Suprapubic skin (tissue), 4 donors: ENCODE results near the gene FAM161A. TPM values are rescaled to one million over a fixed set of nuclear protein-coding genes. Genes with fewer than 3 reads are reported as not detected.

Source experiments
- DNase-seq, 2 donors: peaks; one replicate each; pipeline ENCODE4 v3.0.0-alpha.2; 2019; ENCODE audit warnings: low spot score in 2 of 2
- H3K27ac ChIP-seq: fragments of 200-600 bp; sonication (generic); one replicate; pipeline ENCODE4 v1.5.1; 2019
- H3K27me3 ChIP-seq: fragments of 200-600 bp; sonication (generic); one replicate; pipeline ENCODE4 v1.5.1; 2019
- H3K36me3 ChIP-seq: fragments of 200-600 bp; sonication (generic); one replicate; pipeline ENCODE4 v1.5.1; 2019
- H3K4me1 ChIP-seq: fragments of 200-600 bp; sonication (generic); one replicate; pipeline ENCODE4 v1.5.1; 2019
- H3K4me3 ChIP-seq: fragments of 200-600 bp; sonication (generic); one replicate; pipeline ENCODE4 v1.5.1; 2019; ENCODE audit warnings: mild to moderate bottlenecking
- H3K9me3 ChIP-seq: fragments of 200-600 bp; sonication (generic); one replicate; pipeline ENCODE4 v1.5.1; 2019
- EP300 ChIP-seq: sonication (generic); formaldehyde crosslinking; IDR thresholded peaks from one replicate; pipeline ENCODE4 v1.6.1; 2017; ENCODE audit warnings: antibody characterized with exemption
- POLR2A ChIP-seq, 2 donors: fragments of 450-650 bp; IDR thresholded peaks; one replicate each; pipeline ENCODE4 v1.6.1; 2017; ENCODE audit warnings: antibody characterized with exemption in 2 of 2, mild to moderate bottlenecking in 2 of 2, moderate library complexity in 2 of 2
- POLR2AphosphoS5 ChIP-seq, 3 donors: sonication (generic); formaldehyde crosslinking; IDR thresholded peaks; one replicate each; pipeline ENCODE4 v1.6.1; 2017; ENCODE audit warnings: antibody characterized with exemption in 3 of 3
- WGBS: methylation state at CpG from one replicate; pipeline ENCODE4 v1.1.5; 2018; 5-methylcytosine and 5-hydroxymethylcytosine counted together
- total RNA-seq, 4 donors: library from RNA; depleted of rRNA; stranded (reverse); fragments of >200 nt; gene quantifications; one replicate each; pipeline ENCODE4 v1.1.0, GENCODE V29; 2016
- TF ChIP-seq, protein P1 (sequence below), 2 donors: fragments of 200-600 bp in 1 of 2; fragments of 450-650 bp in 1 of 2; sonication (generic) in 1 of 2; IDR thresholded peaks; one replicate each; pipeline ENCODE4 v1.5.1; 2016 to 2019; ENCODE audit warnings: antibody characterized with exemption in 2 of 2, mild to moderate bottlenecking in 1 of 2, moderate library complexity in 1 of 2

Gene FAM161A, protein sequence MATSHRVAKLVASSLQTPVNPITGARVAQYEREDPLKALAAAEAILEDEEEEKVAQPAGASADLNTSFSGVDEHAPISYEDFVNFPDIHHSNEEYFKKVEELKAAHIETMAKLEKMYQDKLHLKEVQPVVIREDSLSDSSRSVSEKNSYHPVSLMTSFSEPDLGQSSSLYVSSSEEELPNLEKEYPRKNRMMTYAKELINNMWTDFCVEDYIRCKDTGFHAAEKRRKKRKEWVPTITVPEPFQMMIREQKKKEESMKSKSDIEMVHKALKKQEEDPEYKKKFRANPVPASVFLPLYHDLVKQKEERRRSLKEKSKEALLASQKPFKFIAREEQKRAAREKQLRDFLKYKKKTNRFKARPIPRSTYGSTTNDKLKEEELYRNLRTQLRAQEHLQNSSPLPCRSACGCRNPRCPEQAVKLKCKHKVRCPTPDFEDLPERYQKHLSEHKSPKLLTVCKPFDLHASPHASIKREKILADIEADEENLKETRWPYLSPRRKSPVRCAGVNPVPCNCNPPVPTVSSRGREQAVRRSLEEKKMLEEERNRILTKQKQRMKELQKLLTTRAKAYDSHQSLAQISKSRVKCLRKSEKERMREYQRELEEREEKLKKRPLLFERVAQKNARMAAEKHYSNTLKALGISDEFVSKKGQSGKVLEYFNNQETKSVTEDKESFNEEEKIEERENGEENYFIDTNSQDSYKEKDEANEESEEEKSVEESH
- total RNA-seq, result 1 to 10 TPM; 1.1 to 3.8 (median 2.0) TPM

DNA sequence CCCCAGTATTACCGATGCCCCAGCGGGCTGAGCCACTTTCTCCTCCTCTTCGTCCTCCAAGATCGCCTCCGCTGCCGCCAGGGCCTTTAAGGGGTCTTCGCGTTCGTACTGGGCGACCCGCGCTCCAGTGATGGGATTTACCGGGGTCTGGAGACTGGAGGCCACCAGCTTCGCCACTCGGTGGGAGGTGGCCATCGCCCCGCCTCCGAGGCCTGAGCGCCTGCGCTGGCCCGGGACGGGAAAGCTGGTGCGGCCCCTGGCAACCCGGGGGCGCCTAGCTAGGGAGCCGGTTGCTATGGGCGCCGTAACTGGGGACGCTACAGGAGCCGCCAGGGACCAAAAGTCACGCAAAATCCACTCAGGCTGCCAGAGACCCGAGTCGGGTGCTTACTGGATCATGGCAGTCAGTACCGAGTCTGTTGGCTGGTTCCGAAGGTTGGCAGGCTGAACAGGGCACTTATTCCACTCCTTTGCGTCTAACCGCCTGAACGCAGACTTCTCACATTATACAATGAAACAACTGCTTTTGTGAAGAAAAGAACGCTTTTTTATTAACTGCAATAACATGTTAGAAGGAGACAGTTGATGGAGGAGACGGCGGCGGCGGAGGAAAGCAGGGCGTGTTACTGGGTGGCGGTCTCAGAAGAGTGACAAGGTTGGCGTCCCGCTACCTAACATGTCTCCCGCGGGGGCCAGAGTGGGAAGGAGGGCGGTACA, at the start of gene FAM161A:
Gene FAM161A, minus strand, starts transcription at position 214 of the 717 bp plus-strand sequence. Its CDS starts 19 bp downstream, at position 195.
- TF ChIP-seq POLR2A (IDR thresholded peaks at IDR 0.05) (no peak), EP300 (no peak), POLR2AphosphoS5 (IDR thresholded peaks at IDR 0.05) (no peak)
- TF ChIP-seq, protein P1, sequence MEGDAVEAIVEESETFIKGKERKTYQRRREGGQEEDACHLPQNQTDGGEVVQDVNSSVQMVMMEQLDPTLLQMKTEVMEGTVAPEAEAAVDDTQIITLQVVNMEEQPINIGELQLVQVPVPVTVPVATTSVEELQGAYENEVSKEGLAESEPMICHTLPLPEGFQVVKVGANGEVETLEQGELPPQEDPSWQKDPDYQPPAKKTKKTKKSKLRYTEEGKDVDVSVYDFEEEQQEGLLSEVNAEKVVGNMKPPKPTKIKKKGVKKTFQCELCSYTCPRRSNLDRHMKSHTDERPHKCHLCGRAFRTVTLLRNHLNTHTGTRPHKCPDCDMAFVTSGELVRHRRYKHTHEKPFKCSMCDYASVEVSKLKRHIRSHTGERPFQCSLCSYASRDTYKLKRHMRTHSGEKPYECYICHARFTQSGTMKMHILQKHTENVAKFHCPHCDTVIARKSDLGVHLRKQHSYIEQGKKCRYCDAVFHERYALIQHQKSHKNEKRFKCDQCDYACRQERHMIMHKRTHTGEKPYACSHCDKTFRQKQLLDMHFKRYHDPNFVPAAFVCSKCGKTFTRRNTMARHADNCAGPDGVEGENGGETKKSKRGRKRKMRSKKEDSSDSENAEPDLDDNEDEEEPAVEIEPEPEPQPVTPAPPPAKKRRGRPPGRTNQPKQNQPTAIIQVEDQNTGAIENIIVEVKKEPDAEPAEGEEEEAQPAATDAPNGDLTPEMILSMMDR (IDR thresholded peaks at IDR 0.05), result no peak
- Histone ChIP-seq H3K9me3 (no peaks in the 10 kb centered on the region), H3K27me3 (no peaks in the 10 kb centered on the region), H3K27ac (peak within 1 kb of the TSS; percentile 82), H3K4me3 (peak within 1 kb of the TSS; percentile 81), H3K36me3 (no peaks in the 10 kb centered on the region), H3K4me1 (peaks cover 19% of the 10 kb centered on the region)
- 1% methylated on average over 28 of the region's 50 CpGs for WGBS
- DNase-seq, result peak; percentile 85 to 88

DNA sequence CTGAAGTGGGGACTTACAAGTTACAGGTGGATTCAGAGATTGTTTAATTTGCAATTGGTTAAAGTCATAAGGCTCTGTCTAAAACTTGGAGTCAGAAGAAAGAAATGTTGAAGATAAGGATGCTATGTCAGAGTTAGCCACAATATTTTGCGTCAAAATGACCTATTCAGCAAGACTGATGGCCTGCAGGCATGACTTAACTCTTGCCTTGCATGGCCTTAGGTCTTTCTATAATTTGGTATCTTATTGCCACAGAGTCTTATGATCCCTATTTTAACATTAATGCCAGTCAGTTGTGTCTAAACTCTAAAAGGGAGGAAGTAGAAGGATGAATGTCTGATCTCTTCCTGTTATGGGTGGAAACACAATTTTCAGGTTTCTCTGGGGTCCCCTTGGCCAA, 46.4 kb upstream of the FAM161A start:
- Histone ChIP-seq H3K27me3 (no peaks in the 10 kb centered on the region), H3K4me1 (peaks cover 6% of the 10 kb centered on the region), H3K27ac (no peak overlapping the region), H3K4me3 (no peak overlapping the region), H3K9me3 (no peaks in the 10 kb centered on the region), H3K36me3 (no peaks in the 10 kb centered on the region)
- DNase-seq, result no peak
- 58% methylated on average over 1 of the region's 1 CpG for WGBS
- TF ChIP-seq, protein P1 (IDR thresholded peaks at IDR 0.05), result no peak
- TF ChIP-seq POLR2AphosphoS5 (IDR thresholded peaks at IDR 0.05), result no peak
- TF ChIP-seq POLR2A (IDR thresholded peaks at IDR 0.05), result no peak
- no peak for TF ChIP-seq EP300

DNA sequence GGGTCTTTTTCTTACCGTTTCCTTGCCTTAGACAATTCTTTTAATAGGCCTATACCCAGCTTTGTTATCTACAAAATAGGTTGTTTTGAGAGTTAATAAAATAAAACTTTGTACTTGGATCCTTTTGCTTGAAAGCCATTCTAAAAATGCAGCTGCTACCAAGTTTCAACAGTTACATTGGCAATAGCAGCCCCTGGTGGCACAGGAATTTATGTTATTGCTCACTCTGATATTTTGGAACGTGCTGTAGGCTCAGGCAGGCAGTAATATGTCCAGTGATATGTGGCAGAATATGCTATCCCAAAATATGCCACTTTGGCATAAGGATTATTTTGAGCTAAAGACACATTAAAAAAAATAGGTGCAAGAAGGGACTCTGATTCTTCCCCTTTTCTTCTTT, 45.0 kb upstream of the FAM161A start:
- Histone ChIP-seq H3K27ac (no peak overlapping the region), H3K36me3 (no peaks in the 10 kb centered on the region), H3K4me1 (no peaks in the 10 kb centered on the region), H3K9me3 (no peaks in the 10 kb centered on the region), H3K4me3 (no peak overlapping the region), H3K27me3 (no peaks in the 10 kb centered on the region)
- 34% methylated on average over 2 of the region's 2 CpGs for WGBS
- DNase-seq, result no peak
- no peak for TF ChIP-seq POLR2AphosphoS5 (IDR thresholded peaks at IDR 0.05)
- TF ChIP-seq, protein P1 (IDR thresholded peaks at IDR 0.05), result peak in 1 of 2 donors; percentile 8

DNA sequence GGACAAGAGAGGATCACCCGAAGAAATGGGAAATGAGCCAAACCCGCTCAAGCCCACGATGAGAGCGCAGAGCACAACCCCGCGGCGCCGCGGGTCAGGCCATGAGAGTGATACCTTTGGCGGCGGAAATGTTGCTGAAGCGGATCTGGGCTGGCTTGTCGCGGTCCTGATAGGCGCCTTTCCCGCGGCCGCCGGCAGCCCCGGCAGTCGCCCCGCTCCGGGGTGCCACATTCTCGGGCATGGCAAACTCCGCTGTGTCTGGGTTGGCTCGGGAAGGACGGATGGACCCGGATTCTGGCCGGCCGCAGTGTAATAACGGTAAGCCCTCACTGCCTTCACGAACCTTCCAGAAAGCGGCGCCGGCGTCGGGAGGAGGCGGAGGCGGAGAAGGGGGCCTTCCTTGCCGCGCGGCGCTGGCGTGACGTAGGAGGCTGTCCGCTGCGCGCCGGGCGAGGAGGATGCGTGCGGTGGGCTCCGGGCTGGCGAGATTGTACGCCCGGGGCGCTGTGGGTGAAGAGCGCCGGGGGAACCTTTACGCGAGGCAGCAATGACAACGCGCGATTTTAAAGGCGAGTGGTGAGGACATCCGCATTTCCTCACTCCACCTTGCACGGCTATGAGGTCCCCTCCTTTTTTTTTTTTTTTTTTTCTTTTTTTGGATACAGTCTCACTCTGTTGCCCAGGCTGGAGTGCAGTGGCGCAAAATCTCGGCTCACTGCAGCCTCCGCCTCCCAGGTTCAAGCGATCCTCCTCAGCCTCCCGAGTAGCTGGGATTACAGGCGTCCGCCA, 34.6 kb upstream of the FAM161A start, which contains the start of gene CCT4:
Gene CCT4, minus strand, starts transcription at position 390 of the 789 bp plus-strand sequence. Its CDS starts 149 bp downstream, at position 241.
- 2% methylated on average over 45 of the region's 74 CpGs for WGBS

More for the DNA sequence above, 34.6 kb upstream of the FAM161A start, which contains the start of gene CCT4:
- peak; percentile 89 to 99 (median 89) for TF ChIP-seq POLR2AphosphoS5 (IDR thresholded peaks at IDR 0.05)
- no peak for TF ChIP-seq EP300
- TF ChIP-seq, protein P1 (IDR thresholded peaks at IDR 0.05), result no peak
- TF ChIP-seq POLR2A (IDR thresholded peaks at IDR 0.05), result peak; percentile 48 to 88
- H3K4me1 ChIP-seq, result peaks cover 19% of the 10 kb centered on the region
- H3K36me3 ChIP-seq, result peaks cover 15% of the 10 kb centered on the region
- H3K27ac ChIP-seq, result peak within 1 kb of the TSS; percentile 95
- DNase-seq, result peak; percentile 93 to 94
- H3K9me3 ChIP-seq, result no peaks in the 10 kb centered on the region
- H3K4me3 ChIP-seq, result peak within 1 kb of the TSS; percentile 89
- no peaks in the 10 kb centered on the region for H3K27me3 ChIP-seq
